HG02885 (cell line): ENCODE measurements around the gene PDK2.
"Not testable (repeated sequence)": the region's sequence is repeated elsewhere in the genome, so short reads cannot be mapped to it uniquely, and the experiment has no call there.

Experiments used
- ATAC-seq: cut with Tn5 transposase; IDR thresholded peaks from one replicate; pipeline ENCODE4 v1.9.1; 2021; ENCODE audit warnings: mild to moderate bottlenecking; ENCODE audit not compliant: unreplicated experiment, poor library complexity

The PDK2 gene

DNA sequence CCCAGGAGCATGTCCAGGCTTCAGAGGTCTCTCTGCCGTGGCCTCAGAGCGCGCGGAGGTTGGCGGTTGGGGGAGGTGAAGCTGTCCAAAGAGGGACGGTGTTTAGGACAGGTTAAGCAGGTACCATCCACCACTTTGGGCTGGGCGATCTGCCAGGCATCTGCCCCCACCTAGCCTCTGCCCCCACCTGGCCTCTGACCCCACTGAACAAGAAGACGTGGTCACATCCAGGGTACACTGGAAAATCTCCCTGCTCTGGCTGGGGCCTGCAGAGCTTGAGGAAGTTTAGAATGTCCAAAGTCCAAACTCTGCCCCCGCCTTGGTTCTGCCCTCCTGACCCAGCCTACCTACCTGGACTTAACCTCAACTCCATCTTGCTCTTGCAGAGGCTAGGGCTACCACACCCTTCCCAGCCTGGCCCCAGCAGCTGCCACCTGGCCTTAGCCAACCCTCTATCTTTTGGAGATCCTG is 37.6 kb upstream of the PDK2 start:
- no peak for ATAC-seq

DNA sequence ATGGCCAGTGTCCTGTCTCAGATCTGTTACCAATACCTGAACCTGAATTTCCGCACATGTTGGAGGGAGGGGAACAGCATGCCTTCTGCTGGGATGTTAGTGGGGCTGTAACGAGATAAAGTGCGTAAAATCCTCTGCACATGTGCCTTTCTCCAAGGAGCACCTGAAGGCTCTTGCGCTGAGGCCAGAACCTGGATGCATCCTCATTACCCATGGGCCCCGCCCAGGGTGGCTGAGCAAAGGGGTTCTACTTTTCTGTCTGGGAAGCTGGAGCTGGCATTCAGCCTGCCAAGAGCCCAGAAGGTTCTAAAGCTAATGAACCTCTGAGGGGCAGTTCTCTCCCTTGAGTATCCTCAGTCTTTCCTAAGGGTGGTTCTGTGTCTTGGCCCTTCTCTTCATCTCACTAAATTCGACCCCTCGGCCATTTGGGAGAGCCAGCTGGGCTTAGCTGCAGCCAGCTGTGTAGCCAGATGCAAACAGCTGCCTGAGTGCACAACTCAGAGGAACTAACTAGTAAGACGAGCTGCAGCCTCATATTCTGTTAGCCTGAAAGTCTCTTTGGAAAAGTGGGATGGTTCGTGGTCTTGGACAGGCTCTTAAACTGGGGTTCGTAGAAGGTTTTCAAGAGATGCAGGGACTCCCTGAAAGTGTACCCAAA is 36.7 kb upstream of the PDK2 start:
- no peak for ATAC-seq

DNA sequence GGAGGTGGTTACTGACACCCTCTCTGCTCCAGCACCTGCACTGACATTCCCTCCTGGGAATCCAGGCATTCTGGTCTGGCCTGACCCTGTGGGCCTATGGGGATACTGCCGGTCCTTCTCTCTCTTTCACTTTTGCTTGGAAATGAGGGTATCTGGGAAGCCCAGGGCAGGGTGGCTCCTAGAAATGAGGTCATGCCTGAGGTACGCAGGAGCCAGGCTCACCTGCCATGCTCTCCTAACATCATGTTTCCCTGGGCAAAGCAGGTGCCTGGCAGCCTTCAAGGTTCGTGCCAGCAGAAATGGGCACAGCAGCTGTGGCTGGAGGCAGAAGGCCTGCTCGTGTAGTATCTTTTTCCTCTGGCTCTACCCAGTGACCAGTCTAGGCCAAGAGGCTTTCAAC is 35.9 kb upstream of the PDK2 start:
- ATAC-seq: no peak

DNA sequence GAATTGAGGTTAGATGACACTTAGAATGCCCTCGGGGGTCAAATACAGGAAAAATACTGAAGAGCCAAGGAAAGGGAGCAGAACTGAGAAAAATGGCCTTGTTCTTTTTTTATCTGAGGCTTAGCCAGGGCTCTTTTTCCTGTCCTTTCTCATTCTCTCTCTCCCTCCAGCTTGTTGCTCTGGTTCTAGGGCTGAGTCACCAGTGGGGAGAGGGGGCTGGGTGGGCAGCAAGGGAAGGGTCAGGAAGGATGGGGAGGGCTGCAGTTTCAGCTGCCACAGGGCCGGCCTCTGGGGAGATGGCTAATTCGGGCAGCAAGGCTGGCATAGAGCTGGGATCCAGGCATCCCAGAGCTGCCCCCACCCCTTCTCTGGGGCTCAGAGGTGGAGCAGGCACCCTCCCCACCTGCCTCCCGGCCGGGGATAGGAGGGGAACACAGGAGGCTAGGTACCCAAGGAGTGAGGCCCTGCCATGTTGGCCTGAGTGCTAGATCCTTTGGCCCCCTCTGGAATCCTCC is 35.3 kb upstream of the PDK2 start:
- ATAC-seq: no peak

DNA sequence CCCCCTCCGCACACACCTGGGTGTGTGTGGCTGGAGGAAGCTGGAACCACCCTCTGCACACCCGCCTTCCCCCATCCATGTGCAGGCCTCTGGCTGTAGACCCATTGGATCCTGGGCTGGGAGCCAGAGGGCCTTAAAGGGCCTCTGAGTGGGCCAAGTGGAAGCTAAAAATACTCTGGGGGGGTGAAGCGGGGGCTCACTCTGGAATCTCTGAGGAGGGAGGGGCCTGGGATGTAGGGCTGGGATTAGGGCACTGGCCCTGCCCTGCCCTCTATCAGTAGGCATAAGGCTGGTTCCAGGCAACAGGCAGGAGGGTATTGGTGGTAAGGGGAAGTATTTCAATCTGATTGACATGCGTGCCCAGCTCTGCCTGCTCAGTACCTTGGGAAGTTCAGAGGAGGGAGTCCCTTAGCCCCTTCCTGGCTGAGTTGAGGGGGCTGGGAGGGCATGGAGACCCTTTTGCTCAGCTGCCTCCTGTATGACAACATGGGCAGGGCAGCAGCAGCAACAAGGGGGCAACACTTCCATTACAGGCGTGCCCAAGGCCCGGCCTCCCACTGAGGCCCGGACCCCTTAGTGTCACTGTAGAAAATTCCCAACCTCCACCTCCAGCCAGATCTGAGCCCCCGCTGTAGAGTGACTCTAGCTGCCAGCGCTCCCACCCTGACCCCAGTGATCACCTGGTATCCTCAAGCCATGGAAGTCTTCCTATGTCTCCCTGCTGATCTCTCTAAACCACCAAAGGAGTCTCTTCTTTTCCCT is 34.0 kb upstream of the PDK2 start:
- ATAC-seq: no peak

DNA sequence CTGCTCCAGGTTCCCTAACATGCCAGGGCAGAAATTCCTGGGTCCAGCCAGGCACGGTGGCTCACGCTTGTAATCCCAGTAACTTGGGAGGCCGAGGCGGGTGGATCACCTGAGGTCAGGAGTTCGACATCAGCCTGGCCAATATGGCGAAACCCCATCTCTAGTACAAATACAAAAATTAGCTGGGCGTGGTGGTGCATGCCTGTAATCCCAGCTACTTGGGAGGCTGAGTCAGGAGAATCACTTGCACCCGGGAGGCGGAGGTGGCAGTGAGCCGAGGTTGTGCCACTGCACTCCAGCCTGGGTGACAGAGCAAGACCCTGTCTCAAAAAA is 33.5 kb upstream of the PDK2 start:
- ATAC-seq: not testable (repeated sequence)

DNA sequence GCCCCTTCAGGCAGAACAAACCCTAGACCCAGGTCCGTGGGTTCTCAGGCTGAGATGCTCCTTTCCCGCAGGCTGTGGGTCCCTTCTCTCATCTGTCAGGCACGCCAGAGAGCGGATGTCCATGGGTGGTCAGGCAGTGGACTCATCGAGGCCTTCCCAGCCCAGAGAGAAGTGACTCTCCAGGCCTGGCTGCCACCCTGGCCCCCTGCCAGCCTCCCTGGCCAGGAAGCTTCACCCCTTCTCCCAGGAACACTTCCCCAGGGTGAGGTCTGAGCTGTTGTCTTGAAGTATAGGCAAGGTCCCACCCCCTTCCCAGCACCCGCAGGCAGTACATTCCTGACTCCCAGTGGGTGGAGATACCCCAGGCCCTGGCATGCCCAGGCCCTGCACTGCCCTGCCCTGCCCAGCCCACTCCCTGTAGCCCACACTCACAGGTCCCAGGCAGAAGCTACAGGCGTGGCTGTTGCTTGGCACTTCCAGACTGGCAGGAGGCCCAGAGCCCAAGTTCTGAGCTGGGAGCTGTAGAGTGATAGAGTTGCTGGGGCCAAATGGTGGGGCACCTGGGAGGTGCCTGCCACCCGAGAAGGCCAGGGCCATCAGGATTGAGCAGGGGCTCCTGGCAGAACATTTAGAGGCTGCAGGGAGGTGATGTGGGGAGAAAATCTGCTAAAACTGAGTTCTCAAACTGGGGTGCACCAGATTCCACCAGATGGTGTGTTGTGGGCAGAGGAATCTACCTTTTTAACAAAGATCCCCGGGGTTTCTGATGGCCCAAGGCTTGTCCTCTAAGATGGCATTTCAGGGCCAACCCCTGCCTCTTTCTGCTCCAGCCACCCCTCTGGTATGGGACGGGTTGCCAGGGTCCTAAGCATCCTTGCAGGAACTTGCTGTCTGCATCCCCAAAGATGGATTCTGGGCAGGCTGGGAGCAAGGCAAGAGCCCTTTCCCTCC is 32.6 kb upstream of the PDK2 start:
- no peak for ATAC-seq

DNA sequence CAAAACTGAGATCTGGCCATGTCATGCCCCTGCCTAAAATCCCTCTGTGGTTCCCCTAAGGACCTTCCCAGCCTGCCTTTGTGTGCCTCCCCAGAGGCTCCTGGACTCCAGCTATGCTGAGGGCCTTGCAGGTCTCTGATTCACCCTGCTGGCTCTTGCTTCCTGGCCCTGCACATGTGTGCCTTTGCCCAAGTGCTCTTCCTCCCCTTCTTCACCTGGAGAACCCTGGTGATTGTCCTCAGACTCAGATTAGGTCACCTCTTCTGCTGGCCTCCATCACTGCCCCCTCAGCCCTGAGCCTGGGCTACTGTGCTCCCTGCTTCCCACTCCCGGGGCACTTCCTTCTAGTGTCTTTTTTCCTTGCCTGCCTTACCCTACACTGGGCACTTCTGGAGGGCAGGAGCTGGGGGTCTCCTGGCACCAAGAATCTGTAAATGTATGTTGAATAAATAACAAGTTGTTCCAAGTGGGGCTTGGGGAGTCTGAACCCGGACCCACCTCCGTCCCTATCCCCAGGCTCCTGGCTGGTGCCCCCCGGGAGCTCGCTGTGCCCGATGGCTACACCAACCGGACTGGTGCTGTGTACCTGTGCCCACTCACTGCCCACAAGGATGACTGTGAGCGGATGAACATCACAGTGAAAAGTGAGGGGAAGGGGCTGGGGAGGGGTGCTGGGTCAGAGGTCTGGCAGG is 31.4 kb upstream of the PDK2 start:
- ATAC-seq: no peak

DNA sequence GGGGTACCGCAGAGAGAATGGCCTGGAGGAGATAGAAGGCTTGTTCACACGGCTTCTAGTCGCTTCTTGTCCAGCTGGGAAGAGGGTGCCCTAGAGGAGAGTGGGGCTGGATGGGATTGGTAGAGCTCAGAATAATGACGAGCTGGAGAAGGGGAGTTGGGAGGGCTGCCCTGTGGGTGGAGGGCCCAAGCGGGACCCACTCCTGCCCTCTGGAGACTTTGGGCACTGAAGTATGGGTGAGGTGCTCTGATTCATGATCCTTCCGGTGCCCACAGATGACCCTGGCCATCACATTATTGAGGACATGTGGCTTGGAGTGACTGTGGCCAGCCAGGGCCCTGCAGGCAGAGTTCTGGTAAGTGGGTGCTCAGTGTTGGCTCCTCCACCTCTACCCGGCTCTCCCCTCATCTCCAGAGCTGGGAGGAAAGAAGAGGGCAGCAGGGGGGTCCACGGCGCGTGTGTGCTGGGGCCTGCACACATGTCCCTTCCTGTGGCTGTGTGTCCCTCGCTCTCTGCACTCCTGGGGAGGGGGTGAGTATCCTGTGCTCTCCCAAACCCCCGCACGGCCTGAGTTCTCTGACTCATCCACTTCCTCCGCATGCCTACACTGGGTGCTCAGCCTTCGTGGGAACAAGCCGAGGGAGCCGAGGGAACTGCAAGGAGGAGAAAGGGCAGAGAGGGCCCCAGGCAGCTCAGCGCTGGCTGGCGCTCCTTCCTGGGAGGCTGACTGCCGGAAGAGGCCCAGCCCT is 30.7 kb upstream of the PDK2 start:
- ATAC-seq: no peak

DNA sequence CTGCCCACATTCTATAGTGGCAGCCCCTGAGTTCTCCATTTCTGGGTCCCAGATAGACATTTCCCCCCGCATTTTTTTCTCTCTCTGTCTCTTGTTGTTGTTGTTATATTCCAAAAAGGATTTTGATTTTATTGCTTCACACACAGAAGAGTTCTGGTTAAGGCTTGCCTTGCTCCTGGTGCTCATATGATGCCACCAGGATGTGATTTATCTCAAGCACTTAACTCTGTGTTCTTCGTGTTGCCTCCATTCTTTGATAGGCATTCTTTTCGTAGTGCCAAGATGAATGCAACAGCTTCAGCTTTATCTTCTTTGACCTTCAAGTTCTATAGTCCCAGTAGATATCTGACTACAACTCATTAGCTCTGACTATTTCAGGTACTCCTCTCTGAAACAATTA is 30.1 kb upstream of the PDK2 start:
- no peak for ATAC-seq

DNA sequence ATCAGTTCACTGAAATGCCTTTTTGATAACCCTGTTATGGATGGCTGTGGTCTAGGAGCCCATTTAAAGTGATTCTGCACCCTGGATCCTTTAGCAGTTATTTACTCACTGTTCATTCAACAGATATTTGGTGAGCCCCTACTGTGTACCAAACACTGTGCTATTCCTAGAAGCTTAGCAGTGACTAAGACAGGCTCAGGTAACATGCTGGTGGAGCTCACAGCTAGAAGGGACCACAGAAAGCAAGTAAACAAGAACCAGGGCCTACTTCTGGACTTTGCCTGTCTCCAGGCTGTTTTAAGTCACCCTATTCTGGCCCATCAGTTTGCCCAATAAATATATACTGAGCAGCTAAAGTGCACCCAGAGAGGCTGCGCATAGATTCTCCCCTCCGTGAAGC is 28.2 kb upstream of the PDK2 start:
- ATAC-seq: no peak

DNA sequence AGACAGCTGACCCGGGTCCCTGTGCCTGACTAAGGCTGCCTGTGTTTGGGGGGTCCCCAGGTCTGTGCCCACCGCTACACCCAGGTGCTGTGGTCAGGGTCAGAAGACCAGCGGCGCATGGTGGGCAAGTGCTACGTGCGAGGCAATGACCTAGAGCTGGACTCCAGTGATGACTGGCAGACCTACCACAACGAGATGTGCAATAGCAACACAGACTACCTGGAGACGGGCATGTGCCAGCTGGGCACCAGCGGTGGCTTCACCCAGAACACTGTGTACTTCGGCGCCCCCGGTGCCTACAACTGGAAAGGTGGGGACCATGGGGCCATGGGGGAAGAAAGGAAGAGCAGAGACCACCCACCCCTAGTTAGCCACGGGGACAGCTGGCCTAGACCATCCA is 27.2 kb upstream of the PDK2 start:
- no peak for ATAC-seq

DNA sequence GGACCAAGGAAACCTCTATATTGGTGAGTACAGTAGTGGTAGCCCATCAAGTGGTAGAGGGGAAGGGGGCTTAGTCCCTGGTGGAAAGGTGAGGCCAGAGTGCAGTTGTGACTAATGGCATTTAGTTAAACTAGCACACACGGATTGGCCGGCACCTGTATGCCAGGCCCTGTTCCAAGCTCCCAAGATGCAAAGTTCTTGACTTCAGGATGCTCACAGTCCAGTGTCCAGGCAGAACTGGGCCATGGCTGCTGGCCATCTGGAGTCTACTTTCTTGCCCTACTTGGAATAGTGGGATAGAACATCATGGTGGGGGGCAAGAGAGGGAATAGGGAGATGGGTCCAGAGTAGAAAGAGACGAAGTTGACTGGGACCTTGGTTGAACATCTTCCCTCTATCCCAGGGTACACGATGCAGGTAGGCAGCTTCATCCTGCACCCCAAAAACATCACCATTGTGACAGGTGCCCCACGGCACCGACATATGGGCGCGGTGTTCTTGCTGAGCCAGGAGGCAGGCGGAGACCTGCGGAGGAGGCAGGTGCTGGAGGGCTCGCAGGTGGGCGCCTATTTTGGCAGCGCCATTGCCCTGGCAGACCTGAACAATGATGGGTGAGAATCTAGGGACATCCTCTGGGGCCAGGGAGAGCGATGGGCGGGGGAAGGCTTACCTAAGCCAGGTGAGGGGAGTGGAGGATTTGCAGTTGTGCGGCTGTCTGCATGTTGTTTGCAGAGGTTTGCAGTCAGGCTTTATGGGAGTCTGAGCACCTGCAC is 24.1 kb upstream of the PDK2 start:
- no peak for ATAC-seq

DNA sequence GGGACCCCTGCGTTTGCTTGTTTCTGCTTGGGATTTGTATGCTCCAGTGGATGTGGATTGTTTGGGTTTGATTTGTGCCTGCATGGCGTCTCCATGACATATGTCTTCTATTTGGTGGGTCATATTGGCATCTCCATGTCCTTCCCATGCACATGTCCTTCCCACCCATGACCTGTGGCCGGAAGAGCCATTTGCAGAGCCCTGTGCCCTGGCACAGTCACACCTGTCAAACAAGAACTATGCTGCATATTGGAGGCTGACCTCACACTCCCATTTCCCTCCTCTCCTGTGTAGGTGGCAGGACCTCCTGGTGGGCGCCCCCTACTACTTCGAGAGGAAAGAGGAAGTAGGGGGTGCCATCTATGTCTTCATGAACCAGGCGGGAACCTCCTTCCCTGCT is 23.5 kb upstream of the PDK2 start:
- ATAC-seq: no peak

DNA sequence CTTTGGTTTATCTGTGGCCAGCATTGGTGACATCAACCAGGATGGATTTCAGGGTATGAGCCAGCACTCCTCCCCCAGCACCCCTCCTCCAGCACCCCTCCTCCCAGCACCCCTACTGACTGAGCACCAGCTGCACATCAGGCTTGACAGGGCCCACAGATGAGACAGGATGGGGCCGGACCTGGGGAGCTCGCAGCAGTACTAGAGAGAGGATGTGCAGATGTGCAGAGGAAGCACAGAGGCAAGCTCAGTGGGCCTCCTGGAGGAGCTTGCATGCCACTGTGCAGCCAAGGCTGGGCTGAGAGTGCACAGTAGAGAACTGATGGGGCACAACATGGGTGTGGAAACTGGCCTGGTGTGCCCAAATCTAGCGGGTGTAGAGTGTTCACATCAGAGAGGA is 23.0 kb upstream of the PDK2 start:
- ATAC-seq: no peak

DNA sequence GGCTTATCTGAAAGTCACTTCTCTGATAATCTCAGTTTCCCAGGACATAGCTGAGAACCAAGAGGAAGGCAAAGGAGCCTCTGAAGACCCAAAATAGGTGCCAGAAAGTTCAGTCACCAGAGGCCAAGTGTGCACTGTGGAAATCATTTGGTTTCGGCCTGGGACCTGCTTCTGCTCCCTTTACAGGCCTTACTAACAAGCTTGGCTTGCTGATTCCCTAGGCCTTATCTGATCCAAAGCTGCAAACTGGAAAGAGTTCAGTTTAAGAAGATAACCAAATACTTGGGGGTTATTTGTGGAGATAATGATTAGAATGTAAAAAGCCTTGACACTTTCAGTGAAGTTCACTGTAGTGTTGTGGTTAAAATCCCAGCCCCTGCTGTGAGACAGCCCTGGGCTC is 22.2 kb upstream of the PDK2 start:
- no peak for ATAC-seq

DNA sequence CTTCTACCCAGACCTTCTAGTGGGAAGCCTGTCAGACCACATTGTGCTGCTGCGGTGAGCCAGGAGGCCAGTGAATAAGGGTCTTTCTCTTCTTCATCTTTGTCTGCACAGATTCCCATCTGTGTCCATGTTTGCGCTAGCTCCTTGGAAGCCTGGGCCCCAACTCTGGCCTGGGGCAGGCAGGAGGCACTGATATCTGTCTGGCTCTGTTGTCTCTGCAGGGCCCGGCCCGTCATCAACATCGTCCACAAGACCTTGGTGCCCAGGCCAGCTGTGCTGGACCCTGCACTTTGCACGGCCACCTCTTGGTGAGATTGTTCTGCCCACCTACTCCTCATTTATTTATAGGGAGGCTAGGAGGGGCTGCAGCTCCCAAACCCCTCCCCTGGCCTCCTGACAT is 20.9 kb upstream of the PDK2 start:
- no peak for ATAC-seq

DNA sequence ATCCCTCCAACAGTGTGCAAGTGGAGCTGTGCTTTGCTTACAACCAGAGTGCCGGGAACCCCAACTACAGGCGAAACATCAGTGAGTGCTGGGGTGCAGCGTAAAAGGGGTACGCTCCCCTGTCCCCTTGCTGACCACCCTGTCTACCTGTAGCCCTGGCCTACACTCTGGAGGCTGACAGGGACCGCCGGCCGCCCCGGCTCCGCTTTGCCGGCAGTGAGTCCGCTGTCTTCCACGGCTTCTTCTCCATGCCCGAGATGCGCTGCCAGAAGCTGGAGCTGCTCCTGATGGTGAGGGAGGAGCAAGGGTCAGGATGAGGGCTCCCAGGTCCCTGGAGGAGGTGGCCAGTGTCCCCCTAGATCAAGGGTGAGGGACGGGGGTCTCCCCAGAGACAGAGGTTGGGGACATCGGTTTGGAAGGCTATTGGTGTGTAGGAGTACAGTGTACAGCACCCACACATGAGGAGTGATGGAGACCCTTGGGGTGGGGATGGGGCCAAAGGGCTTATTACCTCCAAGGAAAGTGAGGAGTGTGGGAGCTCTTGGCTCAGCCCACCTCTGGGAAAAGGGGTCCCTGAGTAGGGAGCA is 19.6 kb upstream of the PDK2 start:
- ATAC-seq: no peak

DNA sequence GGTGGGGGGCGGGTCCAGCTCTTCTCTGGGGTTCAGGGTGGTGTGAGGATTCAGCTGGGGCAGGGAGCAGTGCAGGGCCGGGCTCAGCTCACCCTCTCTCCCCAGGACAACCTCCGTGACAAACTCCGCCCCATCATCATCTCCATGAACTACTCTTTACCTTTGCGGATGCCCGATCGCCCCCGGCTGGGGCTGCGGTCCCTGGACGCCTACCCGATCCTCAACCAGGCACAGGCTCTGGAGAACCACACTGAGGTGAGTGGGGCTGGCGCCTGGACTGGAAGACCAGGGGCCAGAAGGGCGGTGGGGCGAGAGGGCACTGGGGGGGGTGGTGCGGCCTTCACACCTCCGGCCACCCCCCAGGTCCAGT is 18.9 kb upstream of the PDK2 start:
- ATAC-seq: no peak
